ENCODE measurements around the gene KLHL35. TPM values are rescaled to one million over a fixed set of nuclear protein-coding genes. Genes with fewer than 3 reads are reported as not detected.
A peak's percentile ranks its signal among the peaks of the same experiment; 100 is the strongest.

The KLHL35 gene, protein sequence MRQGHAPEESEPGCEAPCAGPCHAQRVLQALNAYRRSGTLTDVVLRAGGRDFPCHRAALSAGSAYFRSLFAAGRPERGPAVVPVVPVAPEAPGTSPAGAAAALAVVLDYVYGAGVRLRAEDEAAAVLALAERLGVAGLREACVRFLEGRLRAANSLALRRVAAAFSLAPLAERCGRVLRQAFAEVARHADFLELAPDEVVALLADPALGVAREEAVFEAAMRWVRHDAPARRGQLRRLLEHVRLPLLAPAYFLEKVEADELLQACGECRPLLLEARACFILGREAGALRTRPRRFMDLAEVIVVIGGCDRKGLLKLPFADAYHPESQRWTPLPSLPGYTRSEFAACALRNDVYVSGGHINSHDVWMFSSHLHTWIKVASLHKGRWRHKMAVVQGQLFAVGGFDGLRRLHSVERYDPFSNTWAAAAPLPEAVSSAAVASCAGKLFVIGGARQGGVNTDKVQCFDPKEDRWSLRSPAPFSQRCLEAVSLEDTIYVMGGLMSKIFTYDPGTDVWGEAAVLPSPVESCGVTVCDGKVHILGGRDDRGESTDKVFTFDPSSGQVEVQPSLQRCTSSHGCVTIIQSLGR
- polyA plus RNA-seq, result 0.48 TPM

DNA sequence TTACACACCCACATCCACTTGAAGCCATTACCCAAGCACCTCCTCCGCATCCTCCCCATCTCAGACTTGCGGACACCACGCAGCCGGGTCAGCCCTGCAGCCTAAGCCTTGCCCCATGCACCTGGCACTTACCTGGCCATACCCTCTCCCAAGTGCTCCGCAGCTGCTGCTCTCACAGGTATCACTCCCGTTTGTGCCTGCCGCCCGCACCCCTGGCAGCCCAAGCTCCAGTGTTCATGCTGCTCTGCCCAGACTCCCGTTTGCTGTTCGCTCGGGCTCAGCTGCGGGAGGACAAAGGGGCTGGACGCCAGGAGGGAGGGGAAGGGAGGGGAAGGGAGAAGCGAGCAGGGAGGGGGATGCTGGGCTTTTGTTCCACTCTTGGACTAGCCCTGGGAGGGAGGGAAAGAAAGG lies at the start of gene KLHL35:
Gene KLHL35 (minus strand): TSS at position 293 of the 411 bp plus-strand sequence. CDS start 2,574 bp downstream, outside the sequence.
- Mint-ChIP-seq H3K36me3 (peaks cover 1% of the 10 kb centered on the region), H3K9me3 (peaks cover 0 to 2% (median 0%) of the 10 kb centered on the region in 3 donors), H3K27me3 (peaks cover 28% of the 10 kb centered on the region), H3K27ac (peak within 1 kb of the TSS in 1 of 3 donors; percentile 14), H3K4me1 (peaks cover 6 to 17% (median 10%) of the 10 kb centered on the region in 3 donors), H3K4me3 (peak within 1 kb of the TSS in 1 of 4 donors; percentile 82)

DNA sequence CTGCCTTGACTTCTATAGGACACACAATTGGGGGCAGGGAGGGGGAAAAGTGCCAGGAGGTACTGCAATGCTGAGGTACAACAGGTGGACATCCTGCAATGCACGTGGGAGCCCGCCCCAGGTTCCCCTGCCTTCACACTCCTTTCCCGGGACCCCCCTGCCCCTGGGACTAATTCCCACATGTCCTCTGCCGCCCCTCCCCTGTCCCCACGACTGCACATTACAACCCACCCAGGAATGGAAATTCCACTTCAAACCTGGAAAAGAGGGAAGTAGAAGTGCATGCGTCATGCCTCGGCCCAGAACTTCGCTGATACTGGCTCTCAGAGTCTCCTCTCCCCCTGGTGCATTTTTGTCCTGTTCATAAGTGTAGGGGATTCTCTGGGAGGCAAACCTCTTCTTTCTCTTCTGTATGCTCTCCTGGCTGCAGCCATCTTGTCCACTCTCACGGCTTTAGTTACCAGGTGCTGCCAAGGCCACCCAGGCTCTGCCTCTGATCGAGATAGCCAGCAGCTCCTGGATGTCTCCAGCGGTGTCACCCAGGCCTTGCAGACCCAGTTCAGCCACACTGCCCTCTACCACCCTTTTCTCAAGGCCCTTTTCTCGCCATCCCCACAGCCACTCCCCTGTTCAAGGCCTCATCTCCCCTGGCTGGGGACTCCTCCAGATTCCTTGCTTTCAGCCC lies 49.1 kb upstream of the KLHL35 start:
- peaks cover 5 to 10% (median 9%) of the 10 kb centered on the region in 3 donors for H3K4me1 Mint-ChIP-seq
- H3K4me3 Mint-ChIP-seq, result no peak overlapping the region
- no peaks in the 10 kb centered on the region for H3K27me3 Mint-ChIP-seq
- H3K27ac Mint-ChIP-seq, result peak overlapping the region in 1 of 3 donors; percentile 63
- H3K36me3 Mint-ChIP-seq, result peaks cover 8% of the 10 kb centered on the region
- H3K9me3 Mint-ChIP-seq, result no peaks in the 10 kb centered on the region

DNA sequence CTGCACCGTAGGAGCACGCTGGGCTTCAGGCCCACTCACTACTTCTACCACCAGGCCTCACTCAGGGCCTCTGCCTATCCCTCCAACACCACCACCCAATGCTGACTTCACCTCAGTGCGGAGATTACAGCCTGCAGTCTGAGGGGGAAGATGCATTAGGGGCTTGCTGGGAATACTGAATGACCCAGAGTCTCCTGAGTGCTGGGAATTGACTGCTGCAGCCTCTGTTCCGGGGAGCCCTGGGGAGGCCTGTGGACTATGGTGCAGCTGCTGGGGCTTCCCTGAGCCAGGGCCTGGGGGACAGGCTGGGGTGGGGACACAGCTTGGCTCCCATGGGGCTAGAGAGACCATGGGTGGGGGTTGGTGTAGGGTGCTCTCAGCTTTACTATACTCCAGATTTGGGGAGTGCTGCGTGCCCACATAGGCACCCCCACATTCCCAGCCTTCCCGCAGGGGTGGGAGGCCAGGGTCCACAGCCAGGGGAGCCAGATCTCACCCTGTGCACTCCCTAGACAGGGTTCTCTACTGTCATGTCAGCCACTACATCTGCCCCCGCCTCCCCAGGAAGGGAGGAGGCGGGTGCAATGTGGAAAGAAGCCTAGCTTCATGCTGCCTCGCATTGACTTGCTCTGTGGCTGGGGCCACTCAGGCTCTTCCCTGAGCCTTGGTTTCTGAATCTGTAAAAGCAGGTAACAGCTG lies 48.4 kb upstream of the KLHL35 start:
- peaks cover 8% of the 10 kb centered on the region for H3K36me3 Mint-ChIP-seq
- H3K9me3 Mint-ChIP-seq, result no peaks in the 10 kb centered on the region
- H3K27me3 Mint-ChIP-seq, result no peaks in the 10 kb centered on the region
- no peak overlapping the region for H3K27ac Mint-ChIP-seq
- H3K4me3 Mint-ChIP-seq, result no peak overlapping the region
- peaks cover 5 to 10% (median 9%) of the 10 kb centered on the region in 3 donors for H3K4me1 Mint-ChIP-seq

DNA sequence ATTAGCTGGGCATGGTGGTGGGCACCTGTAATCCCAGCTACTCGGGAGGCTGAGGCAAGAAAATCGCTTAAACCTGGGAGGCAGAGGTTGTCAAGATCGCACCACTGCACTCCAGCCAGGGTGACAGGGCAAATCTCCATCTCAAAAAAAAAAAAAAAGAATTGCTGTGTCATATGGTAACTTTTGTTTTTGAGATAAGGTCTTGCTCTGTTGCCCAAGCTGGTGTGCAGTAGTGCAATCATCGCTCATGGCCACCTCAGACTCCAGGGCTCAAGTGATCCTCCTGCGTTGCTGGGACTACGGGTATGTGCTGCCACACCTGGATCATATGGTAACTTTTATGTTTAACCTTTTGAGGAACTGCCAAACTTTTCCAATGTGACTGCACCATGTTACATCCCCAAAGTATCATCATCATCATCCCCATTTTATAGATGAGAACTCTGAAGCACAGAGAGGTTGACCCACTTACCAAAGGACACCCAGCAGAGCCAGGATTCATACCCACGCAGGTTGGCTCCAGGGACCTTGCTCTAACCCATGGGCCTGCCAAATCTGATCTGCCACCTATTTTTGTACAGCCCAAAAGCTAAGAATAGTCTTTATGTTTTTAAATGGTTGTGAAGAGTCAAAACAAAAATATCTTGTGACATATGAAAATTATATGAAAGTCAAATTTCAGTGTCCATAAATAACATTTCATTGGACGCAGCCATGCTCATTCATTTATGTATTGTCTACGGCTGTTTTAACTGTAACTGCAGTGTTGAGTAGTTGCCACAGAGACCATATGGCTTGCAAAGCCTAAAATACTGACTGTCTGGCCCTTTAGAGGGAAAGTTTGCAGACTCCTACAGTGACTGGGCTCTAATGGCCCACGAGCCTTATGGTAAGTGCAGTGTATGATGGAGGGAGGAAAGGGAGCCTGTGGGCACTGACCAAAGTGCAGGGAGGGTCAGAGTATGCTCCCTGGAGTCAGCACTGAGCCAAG lies 47.5 kb upstream of the KLHL35 start:
- H3K4me3 Mint-ChIP-seq, result no peak overlapping the region
- H3K27ac Mint-ChIP-seq, result peak overlapping the region in 1 of 3 donors; percentile 50

DNA sequence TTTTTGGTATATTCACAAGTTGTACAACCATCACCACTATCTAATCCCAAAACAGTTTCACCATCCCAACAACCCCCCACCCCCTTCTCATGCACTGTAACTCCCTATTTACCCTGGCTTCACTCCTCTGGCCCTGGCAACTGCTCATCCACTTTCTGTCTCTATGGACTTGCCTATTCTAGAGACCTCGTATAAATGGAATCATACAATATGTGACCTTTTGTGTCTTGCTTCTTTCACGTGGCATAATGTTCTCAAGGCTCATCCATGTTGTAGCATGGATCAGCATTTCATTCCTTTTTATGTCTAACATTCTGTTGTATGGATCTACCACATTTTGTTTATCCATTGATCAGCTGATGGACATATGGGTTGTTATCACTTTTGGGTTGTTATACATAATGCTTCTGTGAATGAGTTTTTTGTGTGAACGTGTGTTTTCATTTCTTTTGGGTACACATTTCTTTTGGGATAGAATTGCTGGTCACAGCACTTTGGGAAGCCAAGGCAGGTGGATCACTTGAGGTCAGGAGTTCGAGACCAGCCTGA lies 46.7 kb upstream of the KLHL35 start:
- no peak overlapping the region for H3K27ac Mint-ChIP-seq
- peak overlapping the region in 1 of 4 donors; percentile 42 for H3K4me3 Mint-ChIP-seq
- H3K36me3 Mint-ChIP-seq, result peaks cover 11% of the 10 kb centered on the region
- H3K9me3 Mint-ChIP-seq, result no peaks in the 10 kb centered on the region
- H3K4me1 Mint-ChIP-seq, result peaks cover 12 to 15% (median 14%) of the 10 kb centered on the region in 3 donors
- H3K27me3 Mint-ChIP-seq, result no peaks in the 10 kb centered on the region

More for the DNA sequence above, 47.5 kb upstream of the KLHL35 start:
- Mint-ChIP-seq H3K9me3 (no peaks in the 10 kb centered on the region), H3K4me1 (peaks cover 10 to 11% (median 11%) of the 10 kb centered on the region in 3 donors), H3K27me3 (no peaks in the 10 kb centered on the region), H3K36me3 (peaks cover 8% of the 10 kb centered on the region)

DNA sequence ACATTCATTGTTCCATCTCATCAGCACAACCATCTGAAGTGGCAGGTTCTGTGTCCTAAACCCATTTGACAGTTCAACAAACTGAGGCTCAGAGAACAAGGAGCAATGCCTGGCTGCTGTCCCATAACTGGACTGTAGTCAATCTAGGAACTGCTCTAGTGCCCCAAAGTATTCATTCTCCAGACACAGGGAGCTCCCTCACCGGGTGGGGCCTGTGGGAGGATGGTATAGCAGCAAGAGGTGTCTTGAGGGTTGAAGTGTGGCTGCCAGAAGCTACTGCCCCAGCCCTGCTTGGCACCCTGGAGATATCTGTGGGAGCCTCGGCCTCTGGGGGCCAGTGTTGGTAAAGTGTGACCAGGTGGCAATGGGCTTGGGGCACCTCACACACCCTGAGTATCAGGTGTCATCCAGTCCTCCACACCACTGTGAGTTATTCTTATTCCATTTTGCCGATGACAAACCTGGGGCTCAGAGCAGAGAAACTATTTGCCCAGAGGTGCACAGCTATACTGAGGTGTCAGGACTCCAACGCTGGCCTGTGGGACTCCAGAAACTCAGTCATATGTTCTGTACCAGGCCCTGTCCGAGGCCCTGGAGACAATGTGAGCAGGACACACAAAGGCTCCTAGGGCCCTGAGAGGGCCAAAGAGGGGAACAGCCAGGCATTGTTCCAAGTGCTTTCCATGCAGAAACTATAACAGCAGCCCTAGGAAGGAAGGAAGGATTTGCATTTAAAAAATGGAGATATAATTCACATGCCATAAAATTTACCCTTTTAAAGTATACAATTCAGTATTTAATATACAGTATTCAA lies 46.0 kb upstream of the KLHL35 start:
- H3K36me3 Mint-ChIP-seq, result peaks cover 11% of the 10 kb centered on the region
- H3K27ac Mint-ChIP-seq, result peak overlapping the region in 2 of 3 donors; percentile 18 to 43
- no peaks in the 10 kb centered on the region for H3K27me3 Mint-ChIP-seq
- no peak overlapping the region for H3K4me3 Mint-ChIP-seq
- no peaks in the 10 kb centered on the region for H3K9me3 Mint-ChIP-seq
- H3K4me1 Mint-ChIP-seq, result peaks cover 12 to 16% (median 16%) of the 10 kb centered on the region in 3 donors

DNA sequence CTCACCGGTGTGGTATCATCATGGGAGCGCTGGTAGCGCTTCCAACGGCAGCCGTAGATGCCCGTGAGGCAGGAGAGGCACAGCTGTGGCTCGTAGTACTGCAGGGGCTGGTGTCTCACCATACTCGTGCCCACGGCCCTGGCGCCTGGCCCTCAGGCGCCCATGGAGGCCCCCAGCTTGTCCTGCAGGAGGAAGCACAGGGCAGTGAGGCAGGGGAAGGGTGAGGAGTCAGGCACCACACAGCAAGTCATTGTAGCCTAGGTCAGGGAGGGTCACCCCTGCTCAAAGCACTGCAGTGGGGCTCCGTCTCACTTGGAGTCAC lies 44.6 kb upstream of the KLHL35 start:
- peaks cover 11% of the 10 kb centered on the region for H3K36me3 Mint-ChIP-seq
- H3K4me1 Mint-ChIP-seq, result peaks cover 12 to 16% (median 16%) of the 10 kb centered on the region in 3 donors
- H3K27me3 Mint-ChIP-seq, result no peaks in the 10 kb centered on the region
- no peak overlapping the region for H3K4me3 Mint-ChIP-seq
- H3K27ac Mint-ChIP-seq, result no peak overlapping the region
- no peaks in the 10 kb centered on the region for H3K9me3 Mint-ChIP-seq

DNA sequence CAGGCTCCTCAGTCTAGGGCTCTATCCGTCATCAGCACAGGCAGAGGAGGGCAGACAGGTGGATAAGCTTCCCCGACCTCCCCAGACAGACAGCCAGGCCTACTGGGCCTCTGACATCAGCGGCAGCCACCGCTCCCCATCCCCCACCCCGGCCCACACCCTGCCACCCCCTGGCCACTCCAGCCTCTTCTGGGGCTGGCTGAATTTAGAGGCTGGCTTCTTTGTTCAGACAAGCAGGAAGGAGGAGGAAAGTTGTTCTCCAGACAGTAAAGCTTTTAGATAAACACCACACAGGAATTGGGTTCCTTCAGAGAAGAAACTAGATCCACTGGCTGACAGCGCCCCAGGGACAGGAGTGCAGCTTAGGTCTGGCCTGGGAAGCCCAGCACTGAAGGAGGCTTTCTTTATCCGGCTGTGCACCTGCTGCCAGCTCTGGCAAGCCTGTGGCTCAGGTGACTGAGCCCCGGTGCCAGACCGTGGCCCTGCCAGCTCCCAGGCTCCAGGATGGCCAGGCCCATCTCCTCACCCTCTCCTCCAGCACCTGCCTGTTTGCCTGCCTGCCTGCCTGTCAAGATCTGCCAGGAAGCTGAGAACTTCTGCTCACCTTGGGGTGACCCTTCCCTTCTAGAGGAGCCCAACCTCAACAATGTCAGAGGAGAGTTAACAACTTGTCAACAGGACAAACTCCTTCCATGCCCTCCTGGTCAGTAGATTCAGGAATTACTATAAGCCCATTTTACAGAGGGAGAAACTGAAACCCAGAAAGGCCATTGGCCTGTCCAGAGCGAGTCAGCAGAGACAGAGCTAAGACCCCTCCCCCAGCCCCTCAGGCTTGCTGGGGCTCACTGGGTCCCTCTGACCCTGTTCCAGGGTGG lies 44.0 kb upstream of the KLHL35 start:
- Mint-ChIP-seq H3K27me3 (no peaks in the 10 kb centered on the region), H3K4me3 (no peak overlapping the region), H3K4me1 (peaks cover 11 to 16% (median 12%) of the 10 kb centered on the region in 3 donors), H3K36me3 (peaks cover 5% of the 10 kb centered on the region), H3K9me3 (no peaks in the 10 kb centered on the region), H3K27ac (no peak overlapping the region)

DNA sequence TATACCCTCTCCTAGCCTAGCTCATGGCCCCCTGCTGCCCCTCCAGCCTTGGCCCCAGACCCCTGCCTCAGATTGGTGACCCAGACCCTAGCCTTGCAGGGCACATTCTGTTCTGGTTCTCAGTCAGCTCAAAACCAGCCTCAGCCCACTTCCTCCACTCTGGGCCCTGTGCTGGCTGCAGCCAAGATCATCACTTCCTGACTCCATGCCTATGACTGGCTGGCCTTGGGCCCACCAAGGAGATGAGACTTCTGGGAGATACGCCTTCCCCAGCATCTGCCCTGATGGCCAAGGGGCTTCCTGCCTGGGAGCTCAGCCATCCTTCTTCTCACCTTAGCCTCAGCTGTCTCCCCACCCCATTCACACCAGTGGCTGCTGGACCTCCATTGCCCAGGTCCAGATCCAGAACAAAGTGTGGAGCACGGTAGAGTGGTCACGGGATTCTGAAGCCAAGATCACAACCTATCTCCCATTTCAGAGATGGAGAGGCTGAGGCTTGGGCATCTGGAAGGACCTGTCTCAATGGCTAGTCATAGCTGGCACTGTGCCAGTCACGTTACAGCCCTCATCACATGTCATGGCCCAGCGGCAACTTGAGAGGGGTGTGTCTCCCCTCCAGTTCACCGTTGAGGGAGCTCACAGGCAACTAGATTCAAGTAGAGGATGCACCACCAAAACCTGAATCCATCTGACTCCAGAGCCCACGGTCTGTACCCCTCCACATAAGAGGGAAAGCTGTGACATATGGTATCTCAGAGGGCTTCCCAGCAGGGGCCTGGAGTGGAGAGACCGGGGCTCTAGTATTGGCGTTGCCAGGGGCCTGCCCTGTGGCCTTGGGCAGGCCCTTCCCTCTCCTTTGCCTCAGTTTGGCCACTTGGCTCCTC lies 43.0 kb upstream of the KLHL35 start:
- Mint-ChIP-seq H3K36me3 (peaks cover 5% of the 10 kb centered on the region), H3K27ac (peak overlapping the region in 1 of 3 donors; percentile 74), H3K4me3 (no peak overlapping the region), H3K27me3 (no peaks in the 10 kb centered on the region), H3K9me3 (no peaks in the 10 kb centered on the region), H3K4me1 (peaks cover 11 to 16% (median 12%) of the 10 kb centered on the region in 3 donors)

DNA sequence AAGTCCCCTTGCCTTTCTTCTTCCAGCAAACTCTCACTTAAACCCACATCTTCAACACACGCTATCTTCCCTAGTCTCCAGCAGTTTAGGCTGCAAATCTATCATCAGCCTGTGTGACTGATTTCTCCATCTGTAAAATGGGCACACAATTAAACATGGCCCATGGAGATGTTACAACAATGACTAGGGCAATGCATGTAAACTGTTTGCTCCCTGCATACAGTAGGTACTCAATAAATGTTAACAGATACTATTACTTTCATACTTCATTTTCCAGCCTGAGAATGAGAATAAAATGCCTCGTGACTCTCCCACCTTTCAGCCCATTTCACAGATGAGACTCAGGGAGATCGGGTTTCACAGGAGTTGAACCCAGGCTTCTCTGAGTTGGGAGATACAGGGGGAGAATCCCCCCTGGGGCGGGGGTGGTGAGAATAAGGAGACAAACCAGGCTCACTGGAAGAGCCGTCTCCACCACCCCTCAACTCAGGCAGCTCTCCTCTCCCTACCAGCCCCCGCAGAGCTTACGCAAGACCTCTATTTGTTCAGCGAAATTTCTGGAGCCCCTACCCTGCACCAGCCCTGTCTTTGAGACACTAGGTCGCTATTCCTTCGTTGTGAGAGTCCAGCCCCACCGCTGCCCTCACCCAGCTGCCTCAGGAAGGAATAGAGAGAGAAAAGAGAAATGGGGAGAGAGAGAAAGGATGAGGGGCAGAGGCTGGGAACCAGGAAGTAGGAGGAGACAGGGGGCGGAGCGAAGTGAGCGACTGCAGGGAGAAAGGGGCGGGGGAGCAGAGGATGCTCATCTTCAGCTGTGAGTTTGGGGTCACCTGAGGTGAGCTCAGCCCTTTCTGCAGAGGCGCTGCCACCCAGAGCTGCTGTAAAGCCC lies 42.1 kb upstream of the KLHL35 start:
- peaks cover 7 to 16% (median 11%) of the 10 kb centered on the region in 3 donors for H3K4me1 Mint-ChIP-seq
- H3K4me3 Mint-ChIP-seq, result no peak overlapping the region
- H3K27me3 Mint-ChIP-seq, result no peaks in the 10 kb centered on the region
- peaks cover 5% of the 10 kb centered on the region for H3K36me3 Mint-ChIP-seq
- peak overlapping the region in 1 of 3 donors; percentile 74 for H3K27ac Mint-ChIP-seq
- no peaks in the 10 kb centered on the region for H3K9me3 Mint-ChIP-seq

DNA sequence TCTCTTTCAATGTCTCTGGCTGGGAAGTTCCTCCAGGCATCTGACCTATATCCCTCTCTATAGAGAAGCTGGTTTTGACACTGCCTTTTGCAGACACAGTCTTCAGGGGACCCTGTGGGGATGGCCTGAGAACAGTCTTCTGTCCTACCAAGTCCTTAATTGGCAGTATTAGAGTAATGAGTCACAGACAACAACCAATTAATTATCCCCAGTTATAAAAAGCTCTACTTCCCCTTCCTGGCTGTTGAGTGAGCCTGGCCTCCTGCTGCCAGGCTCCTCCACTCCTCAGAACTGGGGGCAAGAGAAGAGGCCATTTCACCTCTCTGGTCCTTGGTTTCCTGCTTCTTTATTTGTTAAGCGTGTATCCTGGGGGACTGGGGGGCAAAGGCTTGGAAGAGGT lies 41.2 kb upstream of the KLHL35 start:
- Mint-ChIP-seq H3K27ac (peak overlapping the region in 1 of 3 donors; percentile 92), H3K36me3 (peaks cover 4% of the 10 kb centered on the region), H3K9me3 (no peaks in the 10 kb centered on the region), H3K4me3 (no peak overlapping the region), H3K4me1 (peaks cover 7 to 11% (median 10%) of the 10 kb centered on the region in 3 donors), H3K27me3 (no peaks in the 10 kb centered on the region)
